ENCODE results near the gene ATG16L1.
A peak's percentile ranks its signal among the peaks of the same experiment; 100 is the strongest.

ATG16L1 gene

GRCh38 chr2:233208382-233209116, 42.9 kb upstream of the ATG16L1 start:
- H2AFZ ChIP-seq: no peak overlapping the region
- no peaks in the 10 kb centered on the region for H3K27me3 ChIP-seq (ENCODE audit: control insufficient read depth, insufficient read depth, low read length)
- no peak overlapping the region for H3K4me3 ChIP-seq (ENCODE audit: low read depth, low read length)
- no peak overlapping the region for H3K9ac ChIP-seq
- no peak overlapping the region for H3K27ac ChIP-seq
- no peaks in the 10 kb centered on the region for H3K4me1 ChIP-seq
- H3K4me2 ChIP-seq (ENCODE audit: low read length): no peak overlapping the region
- no peaks in the 10 kb centered on the region for H3K79me2 ChIP-seq
- H3K36me3 ChIP-seq (ENCODE audit: control insufficient read depth, insufficient read depth, low read length): no peaks in the 10 kb centered on the region
- no peak for TF ChIP-seq CTCF (IDR thresholded peaks at IDR 0.05)
- H3K9me3 ChIP-seq (ENCODE audit: control insufficient read depth, low read length): no peaks in the 10 kb centered on the region

GRCh38 chr2:233209117-233209532, 42.3 kb upstream of the ATG16L1 start:
- Histone ChIP-seq H3K27me3 (ENCODE audit: control insufficient read depth, insufficient read depth, low read length) (no peaks in the 10 kb centered on the region), H3K79me2 (no peaks in the 10 kb centered on the region), H3K9ac (no peak overlapping the region), H3K9me3 (ENCODE audit: control insufficient read depth, low read length) (no peaks in the 10 kb centered on the region), H2AFZ (no peak overlapping the region), H3K4me3 (ENCODE audit: low read depth, low read length) (no peak overlapping the region), H3K27ac (no peak overlapping the region), H3K4me2 (ENCODE audit: low read length) (no peak overlapping the region), H3K36me3 (ENCODE audit: control insufficient read depth, insufficient read depth, low read length) (no peaks in the 10 kb centered on the region), H3K4me1 (no peaks in the 10 kb centered on the region)
- no peak for TF ChIP-seq CTCF (IDR thresholded peaks at IDR 0.05)

GRCh38 chr2:233209533-233210171, 41.8 kb upstream of the ATG16L1 start:
- no peak overlapping the region for H3K9ac ChIP-seq
- H2AFZ ChIP-seq: peak overlapping the region; percentile 62
- H3K27ac ChIP-seq: no peak overlapping the region
- no peak overlapping the region for H3K4me2 ChIP-seq (ENCODE audit: low read length)
- H3K79me2 ChIP-seq: no peaks in the 10 kb centered on the region
- H3K27me3 ChIP-seq (ENCODE audit: control insufficient read depth, insufficient read depth, low read length): no peaks in the 10 kb centered on the region
- no peaks in the 10 kb centered on the region for H3K36me3 ChIP-seq (ENCODE audit: control insufficient read depth, insufficient read depth, low read length)
- no peaks in the 10 kb centered on the region for H3K9me3 ChIP-seq (ENCODE audit: control insufficient read depth, low read length)
- no peaks in the 10 kb centered on the region for H3K4me1 ChIP-seq
- H3K4me3 ChIP-seq (ENCODE audit: low read depth, low read length): no peak overlapping the region
- TF ChIP-seq CTCF (IDR thresholded peaks at IDR 0.05): no peak

GRCh38 chr2:233210281-233210680, 41.2 kb upstream of the ATG16L1 start:
- Histone ChIP-seq H3K27me3 (ENCODE audit: control insufficient read depth, insufficient read depth, low read length) (no peaks in the 10 kb centered on the region), H3K4me2 (ENCODE audit: low read length) (no peak overlapping the region), H3K27ac (no peak overlapping the region), H3K4me3 (ENCODE audit: low read depth, low read length) (no peak overlapping the region), H3K79me2 (no peaks in the 10 kb centered on the region), H3K9ac (no peak overlapping the region), H3K36me3 (ENCODE audit: control insufficient read depth, insufficient read depth, low read length) (no peaks in the 10 kb centered on the region), H2AFZ (no peak overlapping the region), H3K9me3 (ENCODE audit: control insufficient read depth, low read length) (no peaks in the 10 kb centered on the region), H3K4me1 (no peaks in the 10 kb centered on the region)
- TF ChIP-seq CTCF (IDR thresholded peaks at IDR 0.05): no peak

Data from parathyroid adenoma (tissue), 2 donors.